HG03139 (cell line): ENCODE results near the gene TAPBPL.
"Not testable (repeated sequence)": the region's sequence is repeated elsewhere in the genome, so short reads cannot be mapped to it uniquely, and the experiment has no call there.

Source experiments
- ATAC-seq: cut with Tn5 transposase; IDR thresholded peaks from one replicate; pipeline ENCODE4 v1.9.1; 2021; ENCODE audit not compliant: unreplicated experiment

TAPBPL gene

DNA sequence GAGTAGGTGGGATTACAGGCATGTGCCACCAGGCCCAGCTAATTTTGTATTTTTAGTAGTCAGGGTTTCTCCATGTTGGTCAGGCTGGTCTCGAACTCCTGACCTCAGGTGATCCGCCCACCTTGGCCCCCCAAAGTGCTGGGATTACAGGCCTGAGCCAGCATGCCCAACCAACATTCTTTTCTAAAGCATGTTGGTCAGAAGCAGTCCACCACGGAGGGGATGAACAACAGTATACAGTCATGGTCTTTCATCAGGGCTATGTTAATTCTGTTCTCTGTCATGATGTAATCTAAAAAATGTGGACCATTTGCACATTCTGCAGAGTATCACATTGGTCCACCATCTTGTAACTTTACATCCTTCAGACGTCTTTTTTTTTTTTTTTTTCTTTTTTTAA is 37.6 kb downstream of the TAPBPL start:
- no peak for ATAC-seq

DNA sequence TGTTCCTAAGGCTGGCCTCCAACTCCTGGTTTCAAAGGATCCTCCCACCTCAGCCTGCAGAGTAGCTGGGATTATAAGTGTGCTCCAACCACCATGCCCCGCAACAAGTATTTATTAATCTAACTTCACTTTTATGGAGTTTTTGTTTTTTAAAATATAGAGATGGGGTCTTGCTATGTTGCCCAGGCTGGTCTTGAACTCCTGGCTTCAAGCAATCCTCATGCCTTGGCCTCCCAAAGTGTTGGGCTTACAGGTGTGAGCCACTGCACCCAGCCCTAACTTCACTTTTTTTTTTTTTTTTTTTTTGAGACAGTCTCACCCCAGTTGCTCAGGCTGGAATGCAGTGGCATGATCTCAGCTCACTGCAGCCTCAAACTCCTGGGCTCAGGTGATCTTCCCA is 38.8 kb downstream of the TAPBPL start:
- not testable (repeated sequence) for ATAC-seq

GRCh38 chr12:6492838-6493496 is 41.1 kb downstream of the TAPBPL start, which contains the start of gene MRPL51:
Gene MRPL51 (minus strand): TSS chr12:6493262. CDS start chr12:6493136, 126 bp downstream.
- ATAC-seq: peak; percentile 72

DNA sequence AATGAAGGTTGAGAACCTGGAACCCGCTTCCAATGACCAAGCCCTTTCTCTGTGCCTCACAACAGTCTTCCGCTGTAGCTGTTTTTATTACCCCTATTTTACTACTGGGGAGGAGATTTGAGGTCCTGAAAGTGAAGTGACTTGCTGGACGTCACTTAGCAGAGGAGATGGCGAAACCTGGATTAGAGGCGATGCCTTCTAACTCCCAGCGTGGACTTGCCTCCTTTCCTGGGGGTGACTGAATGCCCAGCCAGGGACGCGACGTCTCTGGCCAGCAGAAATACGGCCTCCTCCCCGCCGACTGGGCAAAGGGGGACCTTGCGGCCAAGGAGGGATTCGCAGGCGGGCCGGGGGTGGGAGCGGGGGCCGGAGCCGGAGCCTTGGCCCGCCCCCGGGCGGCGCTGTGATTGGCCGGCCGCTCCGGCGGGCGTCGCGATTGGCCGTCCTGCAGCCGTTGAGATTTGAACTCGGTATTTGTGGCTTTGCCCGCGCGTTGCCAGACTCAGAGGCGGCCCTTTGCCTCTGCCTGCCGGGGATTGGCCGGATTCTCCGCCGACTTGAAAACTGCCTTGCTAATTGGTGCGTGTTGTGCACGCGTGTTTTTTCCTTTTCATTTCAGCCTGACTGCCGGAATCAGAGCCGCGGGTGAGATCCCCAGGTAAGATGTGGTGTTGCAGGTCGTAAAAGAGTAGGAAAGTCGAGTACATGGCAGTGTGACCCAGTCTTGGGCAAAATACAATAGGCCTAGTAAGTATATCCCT is 41.8 kb downstream of the TAPBPL start, which contains the start of gene NCAPD2:
Gene NCAPD2 (plus strand): TSS at position 606 of the 761 bp plus-strand sequence. CDS start 997 bp downstream, outside the sequence.
- peak; percentile 77 for ATAC-seq

DNA sequence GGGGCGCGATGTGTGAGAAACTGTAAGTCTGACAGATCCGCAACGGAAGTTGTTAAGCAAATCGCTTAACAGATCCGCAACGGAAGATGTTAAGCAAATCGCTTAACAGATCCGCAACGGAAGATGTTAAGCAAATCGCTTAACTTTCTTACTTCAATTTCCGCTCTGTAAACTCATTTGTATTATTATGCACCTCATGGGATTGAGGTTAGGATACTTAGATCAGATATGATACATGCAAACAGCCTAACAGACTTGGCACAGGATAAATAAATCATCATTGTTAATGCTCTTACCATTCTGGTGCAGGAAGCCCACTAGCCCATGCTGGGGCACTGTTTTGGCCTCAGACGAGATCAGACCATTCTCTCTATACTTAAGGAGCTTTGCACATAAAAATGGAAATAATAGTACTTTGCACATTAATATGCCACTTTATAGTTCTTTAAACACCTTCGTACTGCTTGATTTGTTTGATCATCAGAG is 42.5 kb downstream of the TAPBPL start:
- peak; percentile 27 for ATAC-seq

- no peak for ATAC-seq
Observed at GRCh38 chr12:6494968-6495367, 43.1 kb downstream of the TAPBPL start.

GRCh38 chr12:6497291-6497690 is 45.4 kb downstream of the TAPBPL start:
- not testable (repeated sequence) for ATAC-seq

GRCh38 chr12:6500466-6500865 is 48.6 kb downstream of the TAPBPL start:
- ATAC-seq: no peak

DNA sequence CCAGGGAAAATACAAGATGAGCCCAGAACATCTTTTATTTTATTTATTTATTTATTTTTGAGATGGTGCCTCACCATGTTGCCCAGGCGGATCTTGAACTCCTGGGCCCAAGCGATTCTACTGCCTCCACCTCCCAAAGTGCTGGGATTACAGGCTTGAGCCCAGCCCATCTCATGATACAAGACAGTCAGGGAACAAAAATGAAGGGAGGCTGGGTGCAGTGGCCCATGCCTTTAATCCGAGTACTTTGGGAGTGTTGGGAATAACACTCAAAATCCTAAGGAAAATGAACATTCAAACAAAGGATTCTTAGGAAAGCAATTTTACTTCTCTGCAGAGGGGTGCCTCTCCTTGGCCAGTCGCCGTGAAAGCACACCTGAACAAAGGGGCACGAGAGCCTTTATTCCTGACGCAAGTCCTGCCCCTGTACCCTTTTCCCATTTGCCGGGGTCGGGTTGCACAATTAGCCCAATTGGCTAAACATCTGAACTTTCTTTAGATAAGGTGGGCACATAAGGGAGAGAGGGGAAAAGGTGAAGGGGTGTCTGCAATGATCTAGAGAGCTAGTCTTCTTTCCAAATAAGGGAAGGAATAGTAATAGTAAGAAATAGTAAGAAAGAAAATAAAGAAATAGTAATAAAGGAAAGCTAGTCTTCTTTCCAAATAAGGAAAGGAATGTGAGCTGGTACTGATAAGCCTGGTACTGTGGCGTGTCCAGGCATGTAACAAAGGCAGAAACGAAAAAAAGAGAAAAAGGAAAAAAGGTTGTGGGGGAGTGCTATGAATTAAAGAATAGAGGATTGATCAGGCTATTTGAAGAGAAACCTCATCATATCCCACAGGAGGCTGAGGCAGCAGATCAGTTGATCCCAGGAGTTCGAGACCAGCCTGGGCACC is 55.5 kb downstream of the TAPBPL start:
- no peak for ATAC-seq

GRCh38 chr12:6508087-6508486 is 56.2 kb downstream of the TAPBPL start:
- ATAC-seq: no peak
